Erythroblast (primary cell): ENCODE measurements around the gene WDR82.

Experiments used
- GATA1 ChIP-seq: IDR thresholded peaks from 2 replicates; pipeline ENCODE4 v1.6.1; 2011; ENCODE audit warnings: low read depth, mild to moderate bottlenecking, control low read depth, low read length, moderate library complexity
- POLR2A ChIP-seq: IDR thresholded peaks from 2 replicates; pipeline ENCODE4 v1.6.1; 2011; ENCODE audit warnings: mild to moderate bottlenecking, low read length

DNA sequence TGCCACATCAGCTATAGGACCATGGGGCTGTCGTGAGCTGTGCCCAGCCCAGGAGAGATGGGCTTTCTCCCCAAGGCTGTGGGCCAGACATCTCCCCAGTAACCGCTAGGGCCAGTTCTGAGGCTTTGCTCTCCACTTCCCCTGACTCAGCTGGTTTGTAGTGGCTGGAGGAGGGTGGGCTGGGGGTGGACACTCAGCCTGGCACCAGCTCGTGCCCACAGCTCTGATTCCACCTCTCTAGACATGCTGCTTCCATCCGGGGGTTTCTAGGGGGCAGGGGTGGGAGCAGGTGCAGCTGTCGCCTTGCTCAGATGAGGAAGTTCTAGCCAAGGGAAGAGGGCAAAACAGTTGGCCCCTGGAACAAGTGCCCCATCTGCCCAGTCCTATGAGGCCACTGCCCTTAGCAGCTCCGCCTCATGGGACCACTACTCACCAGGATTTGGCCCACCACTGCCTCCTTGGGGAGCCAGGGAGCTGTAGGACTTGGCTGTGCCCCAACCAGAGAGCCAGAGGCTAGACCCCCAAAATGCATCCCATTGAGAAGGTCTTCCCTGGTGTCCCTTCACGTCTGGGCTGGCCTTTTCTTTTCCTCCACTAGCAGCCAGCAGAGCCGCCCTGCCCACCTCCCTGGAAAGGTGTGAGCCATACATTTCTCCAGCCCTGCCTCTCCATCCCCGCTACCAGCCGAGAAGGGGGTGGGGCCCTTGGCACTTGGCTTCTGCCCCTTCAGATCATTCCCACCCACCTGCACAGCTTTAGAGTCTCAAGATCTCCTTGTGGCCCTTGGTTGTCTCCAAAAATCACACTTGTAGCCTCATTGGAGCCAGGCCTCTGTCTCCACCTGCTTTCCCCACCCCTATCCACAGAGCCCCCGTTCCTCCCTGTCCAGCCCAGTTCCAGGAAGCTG is 19.0 kb upstream of the WDR82 start:
- TF ChIP-seq POLR2A (no peak), GATA1 (no peak)
